NCI-H524 treated with DMSO at 0.1 percent for 48 hours (cell line): Measurements from ENCODE around the gene ATP2B2.

Source experiments
- DNase-seq: peaks from one replicate; lab custom pipeline; 2025; lab: John Stamatoyannopoulos, UW

Gene ATP2B2

GRCh38 chr3:10493202-10493589, 12.2 kb downstream of the ATP2B2 start:
- DNase-seq, result no peak

GRCh38 chr3:10492364-10493201, 12.8 kb downstream of the ATP2B2 start:
- DNase-seq, result peak; percentile 18

GRCh38 chr3:10489746-10490483, 15.5 kb downstream of the ATP2B2 start:
- DNase-seq, result no peak

GRCh38 chr3:10487988-10488633, 17.3 kb downstream of the ATP2B2 start:
- no peak for DNase-seq

GRCh38 chr3:10485806-10486205, 19.6 kb downstream of the ATP2B2 start:
- DNase-seq, result no peak

- DNase-seq, result no peak
Observed at GRCh38 chr3:10485380-10485779, 20.0 kb downstream of the ATP2B2 start.

GRCh38 chr3:10484709-10485108, 20.7 kb downstream of the ATP2B2 start:
- no peak for DNase-seq

- DNase-seq, result no peak
Observed at GRCh38 chr3:10483686-10484345, 21.6 kb downstream of the ATP2B2 start.

GRCh38 chr3:10483364-10483675, 22.1 kb downstream of the ATP2B2 start:
- no peak for DNase-seq

- DNase-seq, result no peak
Observed at GRCh38 chr3:10482631-10483363, 22.6 kb downstream of the ATP2B2 start.

- no peak for DNase-seq
Observed at GRCh38 chr3:10480871-10481378, 24.5 kb downstream of the ATP2B2 start.

- DNase-seq, result no peak
Observed at GRCh38 chr3:10479311-10479710, 26.1 kb downstream of the ATP2B2 start.

- DNase-seq, result no peak
Observed at GRCh38 chr3:10475983-10476382, 29.4 kb downstream of the ATP2B2 start.

GRCh38 chr3:10474847-10475246, 30.5 kb downstream of the ATP2B2 start:
- no peak for DNase-seq

GRCh38 chr3:10474275-10474646, 31.1 kb downstream of the ATP2B2 start:
- no peak for DNase-seq

- no peak for DNase-seq
Observed at GRCh38 chr3:10473581-10474274, 31.7 kb downstream of the ATP2B2 start.

GRCh38 chr3:10472877-10473440, 32.4 kb downstream of the ATP2B2 start:
- no peak for DNase-seq

GRCh38 chr3:10471054-10471688, 34.2 kb downstream of the ATP2B2 start:
- peak; percentile 30 for DNase-seq

- no peak for DNase-seq
Observed at GRCh38 chr3:10470120-10471053, 35.0 kb downstream of the ATP2B2 start.
